Large intestine (tissue), 3 donors: ENCODE data around the gene ACVR1C. TPM values are rescaled to one million over a fixed set of nuclear protein-coding genes. Genes with fewer than 3 reads are reported as not detected.

Experiments
- DNase-seq, 2 donors: peaks; one replicate each; pipeline versions ENCODE4 v3.0.0 to v3.0.0-alpha.2; 2013
- H3K27ac ChIP-seq: one replicate; pipeline ENCODE4 v1.5.1; 2013; ENCODE audit warnings: low read length
- H3K27me3 ChIP-seq: 2 replicates; pipeline ENCODE4 v1.6.1; 2013; ENCODE audit warnings: low read length; ENCODE audit not compliant: control insufficient read depth, insufficient read depth
- H3K36me3 ChIP-seq: 2 replicates; pipeline ENCODE4 v1.6.1; 2013; ENCODE audit warnings: low read length; ENCODE audit not compliant: control insufficient read depth, insufficient read depth
- H3K4me1 ChIP-seq: one replicate; pipeline ENCODE4 v1.6.1; 2013; ENCODE audit warnings: low read length; ENCODE audit not compliant: control insufficient read depth, insufficient read depth
- H3K4me3 ChIP-seq: one replicate; pipeline ENCODE4 v1.5.1; 2013; ENCODE audit warnings: low read length
- H3K9me3 ChIP-seq: one replicate; pipeline ENCODE4 v1.6.1; 2013; ENCODE audit warnings: mild to moderate bottlenecking, low read depth, low read length, moderate library complexity; ENCODE audit not compliant: control insufficient read depth
- WGBS: methylation state at CpG from one replicate; pipeline ENCODE4 v1.1.5; 2013; ENCODE audit warnings: low lambda C conversion rate; ENCODE audit not compliant: insufficient coverage; 5-methylcytosine and 5-hydroxymethylcytosine counted together
- polyA plus RNA-seq: library from polyadenylated mRNA; unstranded; fragments of 120-200 nt; gene quantifications from one replicate; pipeline ENCODE4 v1.2.1, GENCODE V29; 2013

ACVR1C gene
- polyA plus RNA-seq, 1 donor: 25.6 TPM

- Histone ChIP-seq H3K36me3 (no peaks in the 10 kb centered on the region), H3K4me1 (peaks cover 25% of the 10 kb centered on the region), H3K9me3 (no peaks in the 10 kb centered on the region), H3K27ac (peak overlapping the region; percentile 66), H3K27me3 (no peaks in the 10 kb centered on the region), H3K4me3 (peak overlapping the region; percentile 31)
- peak in 1 of 2 donors; percentile 45 for DNase-seq
- whole genome bisulfite sequencing: 26% methylated on average over 2 of the region's 4 CpGs
Measured at GRCh38 chr2:157486596-157487270, 141.9 kb downstream of the ACVR1C start.

GRCh38 chr2:157480182-157480961, 148.3 kb downstream of the ACVR1C start:
- WGBS: no CpG with 5 or more reads among the region's 3 CpGs
- H3K9me3 ChIP-seq: no peaks in the 10 kb centered on the region
- H3K4me3 ChIP-seq: no peak overlapping the region
- H3K27me3 ChIP-seq: no peaks in the 10 kb centered on the region
- DNase-seq: peak; percentile 61 to 85
- H3K36me3 ChIP-seq: no peaks in the 10 kb centered on the region
- H3K4me1 ChIP-seq: peaks cover 14% of the 10 kb centered on the region
- peak overlapping the region; percentile 61 for H3K27ac ChIP-seq

- peak; percentile 43 to 65 for DNase-seq
- peak overlapping the region; percentile 61 for H3K27ac ChIP-seq
- 100% methylated on average over 2 of the region's 7 CpGs for WGBS
Measured at GRCh38 chr2:157479081-157480027, 149.3 kb downstream of the ACVR1C start.

GRCh38 chr2:157477919-157478318, 150.7 kb downstream of the ACVR1C start:
- Histone ChIP-seq H3K4me1 (peaks cover 14% of the 10 kb centered on the region), H3K36me3 (no peaks in the 10 kb centered on the region), H3K27ac (peak overlapping the region; percentile 4), H3K9me3 (no peaks in the 10 kb centered on the region), H3K4me3 (no peak overlapping the region), H3K27me3 (no peaks in the 10 kb centered on the region)
- no peak for DNase-seq

More at GRCh38 chr2:157479081-157480027, 149.3 kb downstream of the ACVR1C start:
- Histone ChIP-seq H3K9me3 (no peaks in the 10 kb centered on the region), H3K4me1 (peaks cover 14% of the 10 kb centered on the region), H3K36me3 (no peaks in the 10 kb centered on the region), H3K4me3 (no peak overlapping the region), H3K27me3 (no peaks in the 10 kb centered on the region)

GRCh38 chr2:157476953-157477709, 151.5 kb downstream of the ACVR1C start:
- peak in 1 of 2 donors; percentile 60 for DNase-seq
- no peaks in the 10 kb centered on the region for H3K36me3 ChIP-seq

More at GRCh38 chr2:157476953-157477709, 151.5 kb downstream of the ACVR1C start:
- Histone ChIP-seq H3K4me3 (no peak overlapping the region), H3K4me1 (peaks cover 14% of the 10 kb centered on the region), H3K27me3 (no peaks in the 10 kb centered on the region), H3K27ac (peak overlapping the region; percentile 4), H3K9me3 (no peaks in the 10 kb centered on the region)

Other genes with a start within 250 kb of the ACVR1C start
- gene CYTIP, start 184.8 kb downstream of the ACVR1C start, polyA plus RNA-seq: 20.4 TPM
- gene ACVR1, start 247.5 kb upstream of the ACVR1C start, polyA plus RNA-seq: 20.9 TPM